BLaER1 treated with 17β-estradiol and CSF1 and Interleukin-3, amounts not matched to agents 10 nM and 100 nM (cell line): Measurements from ENCODE around the gene WDFY2.

ENCODE experiments used
- H3K27ac ChIP-seq, 11 experiments: shearing (Covaris generic); formaldehyde crosslinking; 2 replicates each; pipeline ENCODE4 v1.8.1; 2022
- H3K27me3 ChIP-seq, 11 experiments: shearing (Covaris generic); formaldehyde crosslinking; 2 replicates each; pipeline ENCODE4 v1.8.1; 2022
- H3K36me3 ChIP-seq, 11 experiments: shearing (Covaris generic); formaldehyde crosslinking; 2 replicates each; pipeline ENCODE4 v1.8.1; 2022
- H3K4me1 ChIP-seq, 10 experiments: shearing (Covaris generic); formaldehyde crosslinking; 2 replicates each; pipeline ENCODE4 v1.8.1; 2022
- H3K4me2 ChIP-seq, 11 experiments: shearing (Covaris generic); formaldehyde crosslinking; 2 replicates each; pipeline ENCODE4 v1.8.1; 2022
- H3K4me3 ChIP-seq, 10 experiments: shearing (Covaris generic); formaldehyde crosslinking; 2 replicates each; pipeline ENCODE4 v1.8.1; 2022
- H3K9ac ChIP-seq, 11 experiments: shearing (Covaris generic); formaldehyde crosslinking; 2 replicates each; pipeline ENCODE4 v1.8.1; 2022
- H3K9me3 ChIP-seq, 11 experiments: shearing (Covaris generic); formaldehyde crosslinking; replicated peaks in 1 of 11; 2 replicates each; pipeline ENCODE4 v1.8.1; 2022
- H4K20me1 ChIP-seq, 11 experiments: shearing (Covaris generic); formaldehyde crosslinking; 2 replicates each; pipeline ENCODE4 v1.8.1; 2022
- Cebpa-rat ChIP-seq, 11 experiments: shearing (Covaris generic); IDR thresholded peaks; 2 replicates each; pipeline ENCODE4 v1.8.1; 2022

WDFY2 gene

GRCh38 chr13:51747438-51748434 lies 163.5 kb downstream of the WDFY2 start:
- no peak for TF ChIP-seq Cebpa-rat (IDR thresholded peaks at IDR 0.05)
- Histone ChIP-seq H3K27me3 (no peaks in the 10 kb centered on the region), H3K4me3 (peak overlapping the region in 3 of 10 experiments; percentile 8 to 26 (median 19); a peak in 4 of 20 replicates), H3K4me1 (peaks cover 0 to 10% (median 0%) of the 10 kb centered on the region in 10 experiments; a peak in 4 of 20 replicates), H3K36me3 (peaks cover 55 to 100% (median 83%) of the 10 kb centered on the region in 11 experiments), H3K9ac (no peak overlapping the region), H3K4me2 (no peak overlapping the region), H4K20me1 (no peaks in the 10 kb centered on the region), H3K27ac (no peak overlapping the region), H3K9me3 (peaks cover 26 to 48% (median 32%) of the 10 kb centered on the region in 11 experiments)

- Histone ChIP-seq H3K36me3 (peaks cover 76 to 100% (median 94%) of the 10 kb centered on the region in 11 experiments), H3K27ac (no peak overlapping the region), H3K4me3 (no peak overlapping the region), H3K27me3 (no peaks in the 10 kb centered on the region), H3K4me2 (no peak overlapping the region), H4K20me1 (no peaks in the 10 kb centered on the region; a peak in 2 of 22 replicates), H3K9ac (no peak overlapping the region), H3K4me1 (no peaks in the 10 kb centered on the region), H3K9me3 (no peaks in the 10 kb centered on the region)
- no peak for TF ChIP-seq Cebpa-rat (IDR thresholded peaks at IDR 0.05)
Observed at GRCh38 chr13:51756651-51757050, 172.4 kb downstream of the WDFY2 start.

DNA sequence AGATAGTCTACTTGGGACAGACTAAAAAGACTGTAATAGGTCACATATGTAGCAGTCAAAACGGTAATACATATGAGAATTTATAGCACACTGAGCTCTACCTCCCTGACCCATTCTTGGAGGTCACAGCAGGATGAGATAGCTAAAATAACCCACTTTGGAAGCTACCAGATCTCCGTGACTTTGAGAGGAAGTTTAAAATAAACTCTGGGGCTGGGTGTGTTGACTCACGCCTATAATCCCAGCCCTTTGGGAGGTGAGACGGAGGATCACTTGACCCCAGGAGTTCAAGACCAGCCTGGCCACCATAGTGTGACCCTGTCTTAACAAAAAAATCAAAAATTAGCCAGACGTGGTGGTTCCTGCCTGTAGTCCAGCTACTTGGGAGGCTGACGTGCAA lies 174.4 kb downstream of the WDFY2 start:
- H3K27me3 ChIP-seq: no peaks in the 10 kb centered on the region
- H3K27ac ChIP-seq: no peak overlapping the region
- no peaks in the 10 kb centered on the region for H3K9me3 ChIP-seq
- H3K36me3 ChIP-seq: peaks cover 61 to 100% (median 86%) of the 10 kb centered on the region in 11 experiments
- no peak overlapping the region for H3K9ac ChIP-seq
- H4K20me1 ChIP-seq: no peaks in the 10 kb centered on the region; a peak in 2 of 22 replicates
- no peak overlapping the region for H3K4me2 ChIP-seq
- H3K4me3 ChIP-seq: no peak overlapping the region
- peaks cover 0 to 6% (median 2%) of the 10 kb centered on the region in 10 experiments; a peak in 5 of 20 replicates for H3K4me1 ChIP-seq
- no peak for TF ChIP-seq Cebpa-rat (IDR thresholded peaks at IDR 0.05)

DNA sequence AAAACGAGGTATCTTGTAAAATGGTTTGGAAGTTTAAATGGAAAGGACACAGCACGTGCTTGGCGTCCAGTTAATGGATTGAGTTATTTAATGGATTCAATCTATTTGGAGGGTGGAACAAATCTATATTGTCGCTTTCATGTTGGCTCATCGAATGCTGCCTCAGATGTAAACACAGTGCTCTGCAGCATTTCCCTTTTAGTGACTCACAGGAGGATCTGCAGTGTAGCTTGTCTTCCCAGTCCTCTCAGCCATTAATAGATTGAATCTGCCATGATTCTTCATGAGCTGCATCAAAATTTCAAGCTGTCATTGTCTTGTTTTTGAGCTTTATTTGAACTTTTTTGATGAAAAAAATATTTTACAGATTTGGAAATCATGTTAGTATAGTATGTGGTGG lies 175.0 kb downstream of the WDFY2 start:
- peaks cover 56 to 98% (median 81%) of the 10 kb centered on the region in 11 experiments for H3K36me3 ChIP-seq
- TF ChIP-seq Cebpa-rat (IDR thresholded peaks at IDR 0.05): no peak
- H3K4me1 ChIP-seq: peaks cover 0 to 10% (median 7%) of the 10 kb centered on the region in 10 experiments; a peak in 19 of 20 replicates
- no peak overlapping the region for H3K27ac ChIP-seq
- no peak overlapping the region for H3K4me2 ChIP-seq
- H3K9me3 ChIP-seq: no peaks in the 10 kb centered on the region
- no peaks in the 10 kb centered on the region; a peak in 2 of 22 replicates for H4K20me1 ChIP-seq
- no peak overlapping the region for H3K4me3 ChIP-seq
- no peak overlapping the region for H3K9ac ChIP-seq
- H3K27me3 ChIP-seq: no peaks in the 10 kb centered on the region

DNA sequence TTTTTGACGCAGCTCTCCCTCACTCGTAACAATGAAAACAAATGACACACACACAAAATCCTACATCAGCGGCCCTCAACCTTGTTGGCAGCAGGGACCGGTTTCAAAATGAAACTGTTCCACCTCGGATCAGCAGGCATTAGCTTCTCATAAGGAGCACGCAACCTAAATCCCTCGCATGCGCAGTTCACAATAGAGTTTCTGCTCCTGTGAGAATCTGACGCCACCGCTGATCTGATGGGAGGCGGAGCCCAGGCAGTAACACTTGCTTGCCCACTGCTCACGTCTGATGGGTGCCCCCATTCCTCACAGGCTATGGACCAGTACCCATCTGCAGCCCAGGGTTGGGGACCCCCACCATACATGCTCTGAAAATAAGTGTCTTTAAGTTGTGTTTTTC lies 176.3 kb downstream of the WDFY2 start:
- no peak overlapping the region for H3K27ac ChIP-seq
- peaks cover 45 to 98% (median 74%) of the 10 kb centered on the region in 11 experiments for H3K36me3 ChIP-seq
- H3K4me3 ChIP-seq: no peak overlapping the region
- peaks cover 0 to 18% (median 16%) of the 10 kb centered on the region in 10 experiments; a peak in 19 of 20 replicates for H3K4me1 ChIP-seq
- no peak overlapping the region for H3K9ac ChIP-seq
- no peak for TF ChIP-seq Cebpa-rat (IDR thresholded peaks at IDR 0.05)
- H3K9me3 ChIP-seq: no peaks in the 10 kb centered on the region
- peaks cover 0 to 6% (median 0%) of the 10 kb centered on the region in 11 experiments; a peak in 2 of 22 replicates for H4K20me1 ChIP-seq
- no peak overlapping the region for H3K4me2 ChIP-seq
- no peaks in the 10 kb centered on the region for H3K27me3 ChIP-seq

GRCh38 chr13:51761643-51762350 lies 177.5 kb downstream of the WDFY2 start:
- H3K4me1 ChIP-seq: peaks cover 0 to 18% (median 16%) of the 10 kb centered on the region in 10 experiments; a peak in 19 of 20 replicates
- H3K27ac ChIP-seq: no peak overlapping the region
- peaks cover 35 to 98% (median 70%) of the 10 kb centered on the region in 11 experiments for H3K36me3 ChIP-seq
- H3K27me3 ChIP-seq: no peaks in the 10 kb centered on the region
- H3K4me2 ChIP-seq: no peak overlapping the region
- TF ChIP-seq Cebpa-rat (IDR thresholded peaks at IDR 0.05): no peak
- no peak overlapping the region for H3K9ac ChIP-seq
- H3K4me3 ChIP-seq: no peak overlapping the region
- 0 out of 22 replicates have a peak, but pooled peaks cover 0 to 6% (median 0%) of the 10 kb centered on the region in 11 experiments for H4K20me1 ChIP-seq
- no peaks in the 10 kb centered on the region for H3K9me3 ChIP-seq

DNA sequence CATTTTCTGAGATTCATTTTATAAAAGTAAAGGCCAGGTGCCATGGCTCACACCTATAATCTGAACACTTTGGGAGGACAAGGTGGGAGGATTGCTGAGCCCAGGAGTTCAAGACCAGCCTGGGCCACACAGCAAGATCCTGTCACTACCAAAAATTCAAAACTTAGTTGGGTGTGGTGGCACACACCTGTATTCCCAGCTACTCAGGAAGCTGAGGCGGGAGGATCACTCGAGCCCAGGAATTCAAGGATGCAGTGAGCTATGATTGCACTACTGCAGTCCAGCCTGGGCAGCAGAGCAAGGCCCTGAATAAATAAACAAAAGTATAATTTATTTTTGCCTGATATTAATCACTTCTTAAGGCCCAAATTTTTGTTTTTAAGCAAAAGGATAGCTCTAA lies 179.2 kb downstream of the WDFY2 start:
- Histone ChIP-seq H3K27me3 (no peaks in the 10 kb centered on the region), H3K9ac (no peak overlapping the region), H3K9me3 (no peaks in the 10 kb centered on the region), H3K27ac (no peak overlapping the region), H4K20me1 (0 out of 22 replicates have a peak, but pooled peaks cover 0 to 6% (median 0%) of the 10 kb centered on the region in 11 experiments), H3K36me3 (peaks cover 22 to 97% (median 61%) of the 10 kb centered on the region in 11 experiments), H3K4me3 (no peak overlapping the region), H3K4me2 (peak overlapping the region in 1 of 11 experiments; percentile 59; a peak in 2 of 22 replicates), H3K4me1 (peaks cover 0 to 18% (median 16%) of the 10 kb centered on the region in 10 experiments; a peak in 19 of 20 replicates)
- no peak for TF ChIP-seq Cebpa-rat (IDR thresholded peaks at IDR 0.05)

- 0 out of 22 replicates have a peak, but pooled peaks cover 0 to 6% (median 0%) of the 10 kb centered on the region in 11 experiments for H4K20me1 ChIP-seq
- peak overlapping the region in 2 of 11 experiments; percentile 2 to 30; a peak in 3 of 22 replicates for H3K9ac ChIP-seq
- peaks cover 13 to 94% (median 51%) of the 10 kb centered on the region in 11 experiments; a peak in 21 of 22 replicates for H3K36me3 ChIP-seq
- H3K4me2 ChIP-seq: peak overlapping the region; percentile 33 to 68 (median 47)
- peaks cover 0 to 18% (median 16%) of the 10 kb centered on the region in 10 experiments; a peak in 19 of 20 replicates for H3K4me1 ChIP-seq
- TF ChIP-seq Cebpa-rat (IDR thresholded peaks at IDR 0.05): no peak
- no peak overlapping the region for H3K4me3 ChIP-seq
- H3K27me3 ChIP-seq: no peaks in the 10 kb centered on the region
- peak overlapping the region in 2 of 11 experiments; percentile 7 to 27; a peak in 1 of 22 replicates for H3K27ac ChIP-seq
- no peaks in the 10 kb centered on the region for H3K9me3 ChIP-seq
Observed at GRCh38 chr13:51764184-51765141, 180.2 kb downstream of the WDFY2 start.
